HG02852 (cell line): ENCODE data around the gene HNRNPLL.

Experiments
- ATAC-seq: cut with Tn5 transposase; IDR thresholded peaks from one replicate; pipeline ENCODE4 v1.9.1; 2021; ENCODE audit warnings: mild to moderate bottlenecking, moderate library complexity; ENCODE audit not compliant: unreplicated experiment

HNRNPLL gene

DNA sequence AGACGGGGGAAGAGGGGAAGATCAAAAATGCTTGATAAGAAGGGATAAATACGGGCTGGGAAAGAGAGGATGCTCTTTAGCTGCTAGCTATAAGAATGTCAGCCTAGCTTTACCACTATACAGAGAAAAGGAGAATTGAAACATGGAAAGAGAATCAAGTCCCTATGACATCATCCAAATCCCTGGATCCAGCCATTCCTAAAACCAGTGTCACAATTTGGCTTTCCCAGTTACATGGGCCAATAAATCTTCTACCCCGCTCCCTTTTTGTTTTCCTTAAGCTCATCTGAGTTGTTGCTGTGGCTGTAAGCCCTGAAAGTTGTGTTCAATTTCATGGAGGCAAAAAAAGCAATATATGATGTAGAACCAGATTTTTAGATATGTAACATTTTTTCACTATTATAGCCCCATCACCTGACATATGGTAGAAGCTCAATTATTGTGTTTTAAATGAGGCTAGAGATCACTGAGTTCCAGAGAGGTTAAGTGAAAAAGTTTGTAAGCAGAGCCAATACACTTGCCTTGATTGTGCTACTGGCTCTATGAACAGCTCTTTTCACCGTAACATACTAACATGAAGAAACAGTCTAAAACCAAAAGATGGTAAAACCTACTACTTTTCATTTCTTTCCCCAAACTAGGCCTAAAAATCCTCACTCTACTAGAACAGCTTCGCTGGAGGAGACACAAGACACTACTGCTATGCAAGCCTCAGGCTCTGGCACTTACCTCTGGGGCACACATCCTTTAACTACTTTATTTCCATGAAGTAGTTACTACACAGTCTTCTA, 4.3 kb downstream of the HNRNPLL start:
- no peak for ATAC-seq

DNA sequence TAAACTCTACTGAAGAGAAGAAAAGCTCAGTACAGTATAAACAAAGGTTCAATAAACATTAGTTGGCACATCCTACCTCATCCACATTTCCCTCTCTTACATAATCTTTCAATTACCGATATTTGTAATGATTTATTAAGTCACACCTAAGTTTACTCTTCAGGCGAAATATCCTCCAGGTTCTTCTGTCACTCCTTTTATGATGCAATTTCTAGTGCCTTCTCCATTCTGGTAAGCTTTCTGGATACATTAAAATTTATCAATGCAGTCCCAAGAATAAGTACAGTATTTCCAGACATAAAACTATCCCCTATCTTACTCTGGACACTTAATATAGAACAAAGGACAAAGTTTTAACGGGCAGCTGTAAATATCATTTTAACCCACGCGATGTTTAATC, 5.6 kb downstream of the HNRNPLL start:
- ATAC-seq = no peak

DNA sequence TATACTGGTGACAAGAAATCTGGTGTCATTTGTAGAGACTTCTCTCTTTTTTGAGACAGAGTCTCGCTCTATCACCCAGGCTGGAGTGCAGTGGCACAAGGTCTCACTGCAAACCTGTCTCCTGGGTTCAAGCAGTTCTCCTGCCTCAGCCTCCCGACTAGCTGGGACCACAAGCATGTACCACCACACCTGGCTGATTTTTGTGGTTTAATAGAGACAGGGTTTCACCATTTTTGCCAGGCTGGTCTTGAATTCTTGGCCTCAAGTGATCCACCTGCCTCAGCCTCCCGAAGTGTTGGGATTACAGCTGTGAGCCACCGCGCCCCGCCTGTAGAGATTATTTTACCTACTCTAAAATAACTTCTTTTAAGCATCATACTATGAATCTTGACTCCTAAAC, 6.5 kb downstream of the HNRNPLL start:
- ATAC-seq = no peak

DNA sequence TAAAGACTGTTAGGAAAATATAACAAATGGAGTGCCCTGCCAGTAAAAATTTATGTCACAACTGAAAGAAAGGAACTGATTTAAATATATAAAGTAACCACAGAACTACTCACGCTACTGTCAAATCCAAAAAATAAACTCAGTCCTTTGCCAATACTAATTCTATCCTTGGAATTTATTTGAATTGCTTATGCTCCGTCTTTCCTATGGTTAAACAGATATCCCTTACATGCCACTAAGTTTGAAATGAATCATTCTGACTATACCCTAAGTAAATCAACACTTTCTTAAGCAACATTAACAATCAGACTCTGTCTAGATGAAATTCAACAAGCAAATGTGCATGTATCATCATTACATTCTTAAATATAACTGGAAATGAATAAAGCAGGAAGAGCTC, 9.8 kb downstream of the HNRNPLL start:
- ATAC-seq = no peak

DNA sequence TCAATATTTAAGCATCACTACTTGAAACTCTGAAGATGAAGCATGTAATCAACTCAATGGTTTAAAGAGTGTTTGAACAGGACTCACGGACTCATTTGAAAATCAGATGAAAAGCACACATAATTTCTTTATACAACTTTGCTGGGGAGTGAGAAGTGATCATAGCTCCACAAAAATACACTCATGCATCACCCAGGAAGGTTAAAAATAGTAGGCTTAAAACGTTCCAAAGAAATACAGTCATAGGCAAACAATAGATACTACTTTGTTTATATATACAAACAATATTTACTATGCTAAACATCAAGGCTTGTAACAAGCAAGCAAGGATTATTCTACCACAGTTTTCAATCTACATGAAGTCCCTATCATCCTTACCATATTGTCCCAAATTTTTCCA, 11.6 kb downstream of the HNRNPLL start:
- no peak for ATAC-seq

DNA sequence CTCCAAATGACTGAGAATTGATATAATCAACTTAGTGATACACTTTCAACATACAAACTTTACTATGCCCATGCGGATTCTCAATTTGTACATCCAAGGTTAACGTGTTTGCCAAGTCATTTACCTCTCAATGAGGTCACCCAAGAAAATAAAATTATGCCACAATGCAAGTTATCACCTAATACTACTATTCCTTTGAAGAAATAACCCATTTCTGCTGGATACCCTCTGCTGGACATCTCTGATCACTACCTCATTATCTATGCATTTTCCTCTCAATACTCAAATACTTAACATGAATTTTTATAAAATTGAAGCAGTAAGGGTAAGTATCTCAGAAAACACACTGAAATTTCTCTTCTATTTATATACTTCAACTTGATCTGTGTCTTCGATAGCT, 12.7 kb downstream of the HNRNPLL start:
- ATAC-seq = no peak

DNA sequence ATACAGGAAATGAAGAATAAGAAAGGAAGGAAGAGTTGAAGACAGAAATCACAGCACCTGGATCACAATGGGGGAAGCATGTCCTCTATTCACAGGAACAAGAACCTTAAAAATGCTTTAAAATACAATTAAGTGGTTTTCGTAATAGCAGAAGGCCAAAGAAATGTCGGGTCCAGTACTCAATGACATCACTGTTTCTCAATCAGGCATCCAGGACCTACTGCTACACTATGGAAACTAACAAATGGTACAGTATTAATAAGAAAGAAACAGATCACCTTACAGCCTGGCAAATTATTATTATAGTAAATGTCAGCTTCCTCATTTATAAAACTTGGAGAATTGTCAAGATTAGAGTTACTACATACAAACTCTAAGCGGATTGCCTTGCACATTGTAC, 15.8 kb downstream of the HNRNPLL start:
- ATAC-seq = no peak

DNA sequence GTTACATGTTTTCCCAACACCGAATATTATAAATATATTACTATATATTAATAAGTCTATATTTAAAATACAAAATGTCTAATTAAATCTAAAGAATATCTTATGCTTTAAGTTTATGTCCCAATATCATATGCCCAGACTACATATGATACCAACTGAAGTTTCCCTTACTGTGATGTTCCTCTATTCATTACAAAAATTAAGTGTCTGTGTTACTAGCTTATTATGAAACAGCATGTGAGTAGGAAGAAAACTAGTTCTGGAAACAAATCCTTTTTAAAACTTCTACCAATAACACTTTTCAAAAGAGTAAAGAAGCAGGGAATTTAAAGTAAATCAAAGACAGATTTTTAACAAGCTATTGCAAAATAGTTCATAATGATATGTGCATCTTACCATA, 17.8 kb downstream of the HNRNPLL start:
- no peak for ATAC-seq

DNA sequence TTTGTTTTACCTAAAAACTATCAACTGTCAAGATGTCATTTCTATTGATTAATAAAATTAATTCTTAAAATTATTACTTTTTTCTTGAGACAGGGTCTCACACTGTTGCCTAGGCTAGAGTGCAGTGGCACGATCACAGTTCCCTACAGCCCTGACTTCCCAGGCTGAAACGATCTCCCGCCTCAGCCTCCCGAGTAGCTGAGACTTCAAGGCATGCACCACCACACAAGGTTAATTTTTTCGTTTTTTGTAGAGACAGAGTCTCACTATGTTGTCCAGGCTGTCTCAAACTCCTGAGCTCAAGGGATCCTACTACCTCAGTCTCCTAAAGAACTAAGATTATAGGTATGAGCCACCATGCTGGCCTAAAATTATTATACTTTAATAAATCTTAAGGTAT, 18.7 kb downstream of the HNRNPLL start:
- no peak for ATAC-seq

DNA sequence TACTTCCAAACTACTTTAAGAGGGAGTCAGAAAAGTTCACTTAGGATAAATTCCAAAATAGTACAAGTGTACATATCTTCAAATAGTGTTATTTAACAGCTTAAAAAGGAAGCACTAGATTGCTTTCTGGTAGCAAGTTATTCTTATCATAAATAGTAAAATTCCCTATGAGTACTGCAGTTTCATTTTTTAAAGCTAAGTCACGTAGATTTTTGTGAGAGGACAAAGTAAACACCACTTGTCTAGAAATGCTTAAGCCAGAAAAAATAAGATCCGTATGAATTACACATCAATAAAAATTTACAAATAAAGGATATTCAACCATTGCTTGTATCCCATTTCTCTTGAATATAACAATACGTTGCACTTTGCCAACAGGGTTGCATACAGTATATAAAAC, 19.2 kb downstream of the HNRNPLL start:
- no peak for ATAC-seq

DNA sequence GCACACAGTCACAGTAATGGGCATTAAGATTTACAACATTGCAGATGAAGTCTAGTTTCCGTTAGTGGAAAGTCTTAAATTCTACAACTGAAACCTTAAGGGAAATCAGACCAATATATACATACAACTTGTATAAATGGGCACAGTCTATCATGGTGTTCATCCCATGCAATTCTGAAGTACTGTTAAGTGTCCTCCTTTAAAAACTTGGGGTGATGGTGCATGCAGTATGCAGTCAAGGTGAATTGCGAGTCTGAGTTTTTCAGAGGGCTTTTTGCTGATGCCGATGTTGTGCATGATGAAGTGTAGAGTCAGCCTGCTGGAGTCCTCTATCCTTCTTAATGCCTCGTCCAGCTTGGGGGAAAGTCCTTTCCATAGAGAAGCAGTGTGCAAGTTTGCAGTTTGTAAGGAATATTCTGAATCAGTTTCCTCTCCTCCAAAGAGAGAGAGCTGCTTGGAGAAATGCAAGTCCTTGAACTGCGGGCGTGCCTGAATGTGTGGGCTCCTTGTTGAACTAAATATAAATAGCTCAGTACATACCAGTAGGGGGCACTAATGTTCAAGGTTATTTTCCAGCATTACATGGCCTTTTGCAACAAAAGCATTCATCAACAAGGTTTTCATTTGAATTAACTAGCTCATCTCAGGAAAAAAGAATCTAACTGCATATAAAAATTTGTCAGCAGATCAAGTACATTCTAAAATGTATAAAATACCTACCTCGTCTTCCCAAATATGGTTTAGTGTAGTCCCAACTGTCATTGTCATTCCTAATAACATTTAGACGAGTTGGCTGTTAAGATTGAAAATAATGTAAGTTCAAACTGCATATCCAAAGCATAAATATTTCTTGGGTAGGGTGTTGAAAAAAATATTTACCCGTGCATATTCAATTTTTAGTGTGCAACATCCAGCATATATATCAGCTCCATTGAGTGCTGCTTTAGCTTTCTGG, 21.3 kb downstream of the HNRNPLL start:
- ATAC-seq = no peak

DNA sequence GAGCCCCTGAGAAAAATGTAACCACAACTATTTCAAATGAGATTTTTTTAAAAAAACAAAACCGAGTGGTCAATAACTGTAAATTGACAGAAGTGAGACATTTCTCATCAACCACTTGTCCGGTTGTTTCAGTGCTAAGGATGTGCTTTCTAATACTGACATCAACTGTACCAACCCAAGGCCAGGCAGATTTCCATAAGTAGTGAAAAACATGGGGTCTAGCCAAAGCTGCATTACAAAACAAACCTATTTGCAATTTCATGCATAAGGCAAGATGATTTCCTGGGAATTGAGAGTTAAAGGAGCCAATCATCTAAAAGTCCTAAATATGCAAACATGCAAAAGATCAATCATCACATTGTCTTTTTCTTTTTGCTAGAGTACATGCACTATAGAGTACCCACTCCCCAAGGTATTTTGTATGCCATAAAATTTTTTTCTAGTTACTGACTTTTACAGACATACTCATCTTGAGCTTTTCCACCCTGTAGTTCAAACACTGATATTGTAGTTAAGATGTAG, 22.6 kb downstream of the HNRNPLL start:
- ATAC-seq = no peak

DNA sequence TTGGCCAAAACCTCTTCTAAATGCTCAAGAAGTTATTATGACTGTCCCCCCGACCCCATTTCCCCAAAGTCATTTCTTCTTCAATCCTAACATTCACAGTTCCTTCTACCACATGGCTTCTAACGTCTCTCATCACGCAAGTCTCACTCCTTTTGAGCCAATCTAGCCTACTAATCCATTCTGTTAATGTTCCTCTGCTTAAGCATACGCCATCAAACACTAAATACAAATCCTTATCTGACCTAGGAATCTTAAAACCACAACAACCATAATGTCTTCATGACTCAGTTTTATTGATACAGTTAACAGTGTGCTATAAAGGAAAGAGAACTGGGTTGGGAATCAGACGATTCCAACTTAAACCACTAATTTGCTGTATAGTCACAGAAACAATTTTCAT, 23.9 kb downstream of the HNRNPLL start:
- ATAC-seq = no peak

DNA sequence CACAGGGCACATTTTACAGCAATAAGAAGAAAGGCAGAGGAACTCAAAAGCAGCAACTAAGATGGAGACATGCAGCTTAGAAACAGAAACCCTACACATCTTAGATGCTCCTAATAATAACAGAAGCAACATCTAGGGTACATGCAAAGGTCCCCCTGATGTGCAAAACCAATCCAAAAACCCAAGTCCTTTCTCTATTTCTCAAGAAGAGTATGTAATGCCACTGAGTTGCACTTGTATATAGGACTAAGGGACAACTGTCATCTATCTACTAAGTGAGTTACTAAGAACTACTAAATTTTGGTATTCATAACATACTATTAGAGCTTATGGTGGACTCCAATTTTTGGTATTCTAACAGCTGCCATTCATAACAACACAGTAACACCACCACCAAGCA, 28.4 kb downstream of the HNRNPLL start:
- ATAC-seq = no peak

DNA sequence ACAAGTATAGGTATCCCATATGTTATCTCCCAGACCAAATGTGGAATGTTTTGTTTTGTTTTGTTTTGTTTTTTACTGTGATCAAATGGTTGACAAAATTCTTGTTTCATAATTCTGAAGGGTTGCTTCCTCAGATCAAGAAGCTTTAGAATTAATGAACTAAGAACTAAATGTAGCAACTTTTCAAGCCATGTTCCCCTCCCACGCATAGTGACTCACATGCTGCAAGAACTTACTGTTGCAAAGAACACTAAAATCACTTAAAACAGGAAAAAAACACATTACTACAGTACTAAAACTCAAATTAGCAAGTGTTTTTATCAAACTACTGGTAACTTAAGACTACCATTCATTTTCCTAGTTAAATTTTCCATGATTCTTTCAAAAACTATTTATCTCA, 30.6 kb downstream of the HNRNPLL start:
- no peak for ATAC-seq

DNA sequence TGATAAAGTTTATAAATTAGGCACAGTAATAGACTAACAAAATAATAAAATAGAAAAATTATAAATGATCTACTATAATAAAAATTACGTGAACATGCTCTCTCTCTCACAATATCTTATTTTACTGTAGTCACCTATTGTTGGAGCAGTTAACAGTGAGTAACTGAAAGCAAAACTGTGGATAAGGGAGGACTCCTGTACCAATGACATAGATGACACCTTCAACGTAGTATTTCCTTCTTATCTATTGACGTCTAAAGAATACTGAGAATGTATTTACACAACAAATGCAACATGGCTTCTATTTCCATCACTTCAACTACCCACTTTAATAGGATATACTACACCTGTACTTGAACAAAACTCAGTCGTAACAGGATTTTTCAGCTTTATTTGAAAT, 31.5 kb downstream of the HNRNPLL start:
- ATAC-seq = no peak

DNA sequence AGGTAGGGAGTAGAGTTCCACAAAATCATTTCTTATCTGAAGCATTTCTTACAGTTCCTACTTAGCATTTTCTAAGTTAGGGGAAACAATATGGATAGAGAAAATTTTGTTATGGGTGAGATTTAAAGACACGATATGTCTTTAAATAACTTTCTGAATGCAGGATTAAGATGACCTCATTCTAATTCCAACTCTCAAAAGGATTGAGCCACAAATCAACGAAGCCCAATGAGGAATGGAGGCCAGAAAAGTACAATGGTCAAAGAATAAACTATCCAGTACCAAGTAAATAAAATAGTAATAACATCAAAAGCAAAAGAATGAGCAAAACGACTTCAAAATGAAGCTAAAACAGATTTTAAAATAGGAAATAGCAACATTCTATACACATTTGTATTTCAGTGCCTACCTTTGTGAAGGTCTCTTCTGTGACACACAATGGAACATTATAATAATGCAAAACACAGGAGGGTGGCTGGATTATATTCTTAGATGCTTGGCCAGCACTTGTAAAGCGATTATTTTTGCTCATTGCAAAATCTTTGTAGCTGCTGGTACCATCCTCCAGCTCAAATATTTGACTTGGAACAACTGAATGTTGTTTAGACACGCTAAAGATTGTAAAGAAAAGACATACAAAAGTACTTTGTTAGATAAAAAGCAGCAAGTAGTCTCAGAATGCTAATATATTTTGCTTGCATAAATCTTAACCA, 33.8 kb downstream of the HNRNPLL start:
- no peak for ATAC-seq

DNA sequence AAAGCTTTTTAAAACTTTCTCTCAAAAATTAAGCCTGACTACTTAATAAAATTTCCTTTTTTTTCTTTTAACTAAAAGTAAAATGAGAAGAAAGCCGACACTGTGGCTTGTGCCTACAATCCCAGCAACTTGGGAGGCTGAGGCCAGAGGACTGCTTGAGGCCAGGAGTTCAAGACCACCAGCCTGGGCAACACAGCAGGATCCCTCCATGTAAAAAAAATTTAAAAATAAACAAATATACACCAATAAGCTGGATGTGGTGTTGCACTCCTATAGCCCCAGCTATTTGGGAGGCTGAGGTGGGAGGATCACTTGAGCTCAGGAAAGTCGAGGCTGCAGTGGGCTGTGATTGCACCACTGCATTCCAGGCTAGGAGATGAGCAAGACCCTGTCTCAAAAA, 37.4 kb downstream of the HNRNPLL start:
- ATAC-seq = no peak

DNA sequence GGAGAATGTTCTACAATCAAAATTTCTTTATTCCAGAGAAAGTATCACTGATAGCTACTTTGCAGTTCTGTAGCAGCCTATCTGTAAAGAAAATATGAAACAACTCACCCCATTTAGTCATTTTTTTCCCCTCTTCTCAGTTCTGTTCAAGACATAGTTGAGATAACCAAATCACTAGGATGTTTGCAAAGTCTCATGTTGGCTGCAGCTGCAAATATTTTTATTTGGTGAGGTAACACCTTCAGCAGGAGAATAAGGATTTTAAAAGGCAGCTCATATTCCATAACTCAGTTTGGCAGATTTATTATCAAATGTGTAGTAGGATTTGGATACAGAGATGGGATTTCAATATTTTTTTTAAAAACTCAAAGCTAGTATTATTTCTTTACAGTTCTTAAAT, 41.0 kb downstream of the HNRNPLL start:
- ATAC-seq = no peak

DNA sequence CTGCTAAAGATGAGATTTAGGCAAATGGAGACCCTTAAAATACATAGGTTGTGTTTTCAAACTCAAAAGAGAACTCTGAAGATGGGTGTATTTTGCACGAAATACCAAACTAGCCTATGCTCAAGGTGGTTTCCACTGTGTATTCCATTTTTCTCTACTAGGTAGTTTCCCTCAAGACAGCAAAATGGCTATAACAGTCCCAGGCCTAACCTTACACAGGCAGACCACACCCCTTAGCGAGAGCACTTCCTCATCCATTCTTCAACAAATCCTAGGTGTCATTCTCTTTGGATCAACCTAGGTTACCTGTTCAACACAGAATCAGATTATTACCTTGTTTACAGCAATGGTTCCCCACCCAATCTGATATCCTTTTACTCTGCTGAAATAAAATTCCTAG, 42.6 kb downstream of the HNRNPLL start:
- ATAC-seq = no peak

DNA sequence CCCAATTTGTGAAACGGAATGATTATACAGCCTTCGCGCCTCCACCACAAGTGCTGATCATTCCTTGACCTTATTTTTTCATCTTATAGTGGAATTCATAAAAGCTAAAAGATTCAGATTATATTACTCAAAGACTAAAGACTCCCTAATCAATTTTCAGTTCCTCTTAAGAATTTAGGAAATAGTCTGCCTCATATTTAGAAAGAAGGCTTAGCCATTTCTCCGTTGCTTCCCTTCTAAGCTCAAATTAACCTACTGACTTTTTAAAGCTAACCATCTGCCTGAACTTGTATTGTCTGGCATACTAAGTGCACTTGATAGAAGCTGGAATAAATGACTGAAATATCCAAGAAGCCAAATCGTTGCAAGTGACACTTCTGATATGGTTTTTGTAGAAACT, 44.7 kb downstream of the HNRNPLL start:
- ATAC-seq = no peak
